Thyroid gland (tissue), 4 donors: Measurements from ENCODE around the gene PKN1. TPM values are rescaled to one million over a fixed set of nuclear protein-coding genes. Genes with fewer than 3 reads are reported as not detected.

Source experiments
- DNase-seq, 2 donors: peaks; one replicate each; pipeline ENCODE4 v3.0.0-alpha.2; 2019
- H3K27ac ChIP-seq, 3 donors: fragments of 200-600 bp; sonication (generic); 1 replicate in 2 of 3; 2 replicates in 1 of 3; pipeline ENCODE4 v1.5.1; 2016 to 2019; ENCODE audit warnings: mild to moderate bottlenecking in 1 of 3, moderate library complexity in 1 of 3
- H3K27me3 ChIP-seq: fragments of 200-600 bp; sonication (generic); one replicate; pipeline ENCODE4 v1.5.1; 2019
- H3K36me3 ChIP-seq, 2 donors: fragments of 200-600 bp; sonication (generic); one replicate each; pipeline ENCODE4 v1.5.1; 2016 to 2019
- H3K4me1 ChIP-seq, 2 donors: fragments of 200-600 bp; sonication (generic); one replicate each; pipeline ENCODE4 v1.5.1; 2017 to 2019
- H3K4me3 ChIP-seq, 3 donors: fragments of 200-600 bp; sonication (generic); replicated peaks in 1 of 3; 1 replicate in 2 of 3; 2 replicates in 1 of 3; pipeline ENCODE4 v1.5.1; 2016; ENCODE audit warnings: mild to moderate bottlenecking in 1 of 3
- H3K9me3 ChIP-seq: fragments of 200-600 bp; sonication (generic); one replicate; pipeline ENCODE4 v1.5.1; 2017
- POLR2A ChIP-seq, 2 donors: fragments of 450-650 bp; IDR thresholded peaks; one replicate each; pipeline ENCODE4 v1.6.1; 2017; ENCODE audit warnings: antibody characterized with exemption in 2 of 2, mild to moderate bottlenecking in 2 of 2, moderate library complexity in 1 of 2
- WGBS, 2 donors: methylation state at CpG; one replicate each; pipeline ENCODE4 v1.1.5; 2017; 5-methylcytosine and 5-hydroxymethylcytosine counted together
- intact Hi-C: fragments of 100-400 bp; cut with DNase I; formaldehyde crosslinking; loops from one replicate; pipeline ENCODE4 v1.15.1; 2023
- total RNA-seq, 4 donors: library from RNA; depleted of rRNA; stranded (reverse); fragments of >200 nt; gene quantifications; one replicate each; pipeline ENCODE4 v1.2.3, GENCODE V29; 2016
- TF ChIP-seq, protein P1 (sequence below), 6 experiments: fragments of 200-600 bp in 3 of 6; fragments of 450-650 bp in 3 of 6; sonication (generic) in 3 of 6; IDR thresholded peaks; one replicate each; pipeline ENCODE4 v1.5.1; 2016 to 2019; ENCODE audit warnings: antibody characterized with exemption in 6 of 6, mild to moderate bottlenecking in 2 of 6, inconsistent platforms in 1 of 6, moderate library complexity in 1 of 6

Gene PKN1
- total RNA-seq, 4 donors from 2014 or later: 66.5 to 79.8 (median 74.2) TPM

GRCh38 chr19:14473978-14474578 lies 41.0 kb downstream of the PKN1 start:
- H3K27ac ChIP-seq: no peak overlapping the region
- H3K4me3 ChIP-seq: no peak overlapping the region
- peaks cover 9 to 27% of the 10 kb centered on the region in 2 donors for H3K4me1 ChIP-seq
- intact Hi-C loops: no loop called here
- no peaks in the 10 kb centered on the region for H3K27me3 ChIP-seq
- DNase-seq: peak in 1 of 2 donors; percentile 30
- H3K9me3 ChIP-seq: no peaks in the 10 kb centered on the region
- peaks cover 29 to 30% of the 10 kb centered on the region in 2 donors for H3K36me3 ChIP-seq
- no peak for TF ChIP-seq POLR2A (IDR thresholded peaks at IDR 0.05)
- TF ChIP-seq, protein P1, sequence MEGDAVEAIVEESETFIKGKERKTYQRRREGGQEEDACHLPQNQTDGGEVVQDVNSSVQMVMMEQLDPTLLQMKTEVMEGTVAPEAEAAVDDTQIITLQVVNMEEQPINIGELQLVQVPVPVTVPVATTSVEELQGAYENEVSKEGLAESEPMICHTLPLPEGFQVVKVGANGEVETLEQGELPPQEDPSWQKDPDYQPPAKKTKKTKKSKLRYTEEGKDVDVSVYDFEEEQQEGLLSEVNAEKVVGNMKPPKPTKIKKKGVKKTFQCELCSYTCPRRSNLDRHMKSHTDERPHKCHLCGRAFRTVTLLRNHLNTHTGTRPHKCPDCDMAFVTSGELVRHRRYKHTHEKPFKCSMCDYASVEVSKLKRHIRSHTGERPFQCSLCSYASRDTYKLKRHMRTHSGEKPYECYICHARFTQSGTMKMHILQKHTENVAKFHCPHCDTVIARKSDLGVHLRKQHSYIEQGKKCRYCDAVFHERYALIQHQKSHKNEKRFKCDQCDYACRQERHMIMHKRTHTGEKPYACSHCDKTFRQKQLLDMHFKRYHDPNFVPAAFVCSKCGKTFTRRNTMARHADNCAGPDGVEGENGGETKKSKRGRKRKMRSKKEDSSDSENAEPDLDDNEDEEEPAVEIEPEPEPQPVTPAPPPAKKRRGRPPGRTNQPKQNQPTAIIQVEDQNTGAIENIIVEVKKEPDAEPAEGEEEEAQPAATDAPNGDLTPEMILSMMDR (IDR thresholded peaks at IDR 0.05): no peak
- WGBS, 2 donors: 10 to 45% methylated on average over 7 to 27 of the region's 53 CpGs

- intact Hi-C loops: no loop called here
- H3K36me3 ChIP-seq: peaks cover 30% of the 10 kb centered on the region in 2 donors
- H3K27ac ChIP-seq: no peak overlapping the region
- no peaks in the 10 kb centered on the region for H3K9me3 ChIP-seq
- WGBS, 2 donors: 46 to 57% methylated on average over 11 to 12 of the region's 12 CpGs
- TF ChIP-seq, protein P1 (IDR thresholded peaks at IDR 0.05): no peak
- TF ChIP-seq POLR2A (IDR thresholded peaks at IDR 0.05): no peak
- H3K27me3 ChIP-seq: no peaks in the 10 kb centered on the region
- H3K4me3 ChIP-seq: no peak overlapping the region
- no peak for DNase-seq
- peaks cover 9 to 27% of the 10 kb centered on the region in 2 donors for H3K4me1 ChIP-seq
Measured at GRCh38 chr19:14474827-14475226, 41.7 kb downstream of the PKN1 start.

DNA sequence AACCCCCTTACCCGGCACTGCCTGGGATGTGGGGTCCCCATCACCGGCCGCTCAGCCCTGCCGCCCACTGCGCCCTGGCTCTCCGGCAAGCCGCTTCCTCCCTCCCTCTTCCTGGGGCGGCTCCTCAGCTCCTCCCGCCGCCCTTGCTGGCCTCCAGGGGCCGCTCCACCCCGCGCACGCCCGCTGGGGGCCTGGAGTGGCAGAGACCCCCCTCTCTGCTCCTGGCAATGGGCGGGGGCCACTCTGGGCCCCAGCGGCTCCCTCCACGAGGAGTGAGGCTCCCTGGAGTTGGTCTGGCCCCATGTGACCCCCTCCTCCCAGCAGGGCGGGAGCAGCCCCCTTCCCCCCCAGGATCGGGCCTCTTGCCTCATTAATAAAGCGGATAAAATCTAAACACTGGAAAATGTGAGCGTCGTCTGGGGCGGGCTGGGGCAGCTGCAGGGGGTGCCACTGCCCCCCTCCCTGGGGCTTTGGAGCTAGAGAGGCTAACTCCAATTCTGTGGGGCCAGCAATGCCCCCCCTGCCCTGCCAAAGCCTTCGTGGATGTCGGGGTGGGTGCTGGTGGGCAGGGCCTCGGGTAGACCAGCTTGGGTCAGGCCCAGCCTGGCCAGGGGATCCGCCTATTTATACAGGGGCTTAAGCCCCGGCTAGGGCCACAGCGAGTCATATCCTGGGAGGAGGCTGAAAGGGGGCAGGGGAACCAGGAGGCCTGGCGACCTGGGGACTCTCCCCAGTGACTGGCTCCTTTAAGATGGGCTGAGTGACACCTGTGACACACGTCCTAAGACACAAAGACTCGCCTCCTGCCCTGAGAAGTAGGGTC lies 42.4 kb downstream of the PKN1 start, which contains the start of gene PTGER1:
Gene PTGER1, minus strand, starts transcription at position 104 of the 823 bp plus-strand sequence. CDS start 1,034 bp downstream, outside the sequence.
- no peak for DNase-seq
- H3K27ac ChIP-seq: no peak within 1 kb of the TSS

DNA sequence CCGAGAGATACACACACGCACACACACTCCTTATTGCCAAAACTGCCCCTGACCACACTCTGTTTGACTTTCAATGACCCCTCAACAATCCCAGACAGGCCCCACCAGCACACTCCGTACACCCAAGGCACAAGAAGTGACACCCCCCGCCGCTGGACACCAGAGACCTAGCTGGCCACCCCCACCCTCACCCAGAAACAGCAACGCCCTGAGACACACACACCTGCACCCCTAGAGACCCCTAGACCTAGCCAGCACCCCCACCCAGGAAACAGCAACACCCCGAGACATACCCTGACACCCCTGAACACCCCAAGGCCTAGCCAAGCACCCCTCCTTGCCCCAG lies 43.2 kb downstream of the PKN1 start:
- no peaks in the 10 kb centered on the region for H3K27me3 ChIP-seq
- peaks cover 9 to 27% of the 10 kb centered on the region in 2 donors for H3K4me1 ChIP-seq
- no peak for DNase-seq
- intact Hi-C loops: no loop called here
- TF ChIP-seq POLR2A (IDR thresholded peaks at IDR 0.05): no peak
- TF ChIP-seq, protein P1 (IDR thresholded peaks at IDR 0.05): no peak
- 95% methylated on average over 7 of the region's 7 CpGs for WGBS, 2 donors
- no peak overlapping the region for H3K4me3 ChIP-seq
- peaks cover 28 to 29% of the 10 kb centered on the region in 2 donors for H3K36me3 ChIP-seq
- H3K27ac ChIP-seq: no peak overlapping the region
- H3K9me3 ChIP-seq: no peaks in the 10 kb centered on the region

More for the DNA sequence above, 42.4 kb downstream of the PKN1 start, which contains the start of gene PTGER1:
- Histone ChIP-seq H3K4me3 (no peak within 1 kb of the TSS), H3K36me3 (peaks cover 29 to 30% of the 10 kb centered on the region in 2 donors), H3K4me1 (peaks cover 9 to 27% of the 10 kb centered on the region in 2 donors), H3K27me3 (no peaks in the 10 kb centered on the region), H3K9me3 (no peaks in the 10 kb centered on the region)
- TF ChIP-seq POLR2A (IDR thresholded peaks at IDR 0.05): no peak
- TF ChIP-seq, protein P1 (IDR thresholded peaks at IDR 0.05): peak in 1 of 6 experiments; percentile 24
- intact Hi-C loops: no loop called here
- 17 to 28% methylated on average over 15 to 21 of the region's 33 CpGs for WGBS, 2 donors
